Lung (tissue), 12 donors: ENCODE results near the gene ATPAF1. TPM values are rescaled to one million over a fixed set of nuclear protein-coding genes. Genes with fewer than 3 reads are reported as not detected.
"Not testable (repeated sequence)": the region's sequence is repeated elsewhere in the genome, so short reads cannot be mapped to it uniquely, and the experiment has no call there.

ENCODE experiments used
- ATAC-seq: fragments of 200-7000 bp; cut with Tn5 transposase; one replicate; pipeline ENCODE4 v1.9.1; 2020; ENCODE audit warnings: moderate number of reproducible peaks; ENCODE audit not compliant: insufficient read depth, low FRiP score
- DNase-seq, 3 donors: peaks; one replicate each; pipeline ENCODE4 v3.0.0-alpha.2; 2013 to 2017
- H3K27ac ChIP-seq, 2 donors: one replicate each; pipeline ENCODE4 v1.5.1; 2013; ENCODE audit warnings: mild to moderate bottlenecking in 2 of 2, moderate library complexity in 2 of 2, control low read depth in 1 of 2, inconsistent platforms in 1 of 2, low read depth in 1 of 2, low read length in 1 of 2
- H3K27me3 ChIP-seq, 3 donors: one replicate each; pipeline ENCODE4 v1.5.1; 2013; ENCODE audit warnings: low read length in 2 of 3; ENCODE audit not compliant: control insufficient read depth in 3 of 3, insufficient read depth in 3 of 3
- H3K36me3 ChIP-seq, 4 donors: one replicate each; pipeline ENCODE4 v1.5.1; 2013; ENCODE audit warnings: low read length in 4 of 4, mild to moderate bottlenecking in 1 of 4, moderate library complexity in 1 of 4; ENCODE audit not compliant: control insufficient read depth in 4 of 4, insufficient read depth in 4 of 4
- H3K4me1 ChIP-seq, 5 donors: one replicate each; pipeline ENCODE4 v1.5.1; 2013; ENCODE audit warnings: low read length in 5 of 5, mild to moderate bottlenecking in 2 of 5, moderate library complexity in 1 of 5; ENCODE audit not compliant: control insufficient read depth in 5 of 5, insufficient read depth in 5 of 5
- H3K4me3 ChIP-seq: one replicate; pipeline ENCODE4 v1.5.1; 2013; ENCODE audit warnings: mild to moderate bottlenecking, control low read depth, moderate library complexity
- H3K9ac ChIP-seq, 2 donors: one replicate each; pipeline ENCODE4 v1.5.1; 2013; ENCODE audit warnings: low read length in 2 of 2, control low read depth in 1 of 2; ENCODE audit not compliant: insufficient read depth in 1 of 2
- H3K9me3 ChIP-seq, 4 donors: one replicate each; pipeline ENCODE4 v1.5.1; 2013; ENCODE audit warnings: low read length in 3 of 4, mild to moderate bottlenecking in 1 of 4, moderate library complexity in 1 of 4; ENCODE audit not compliant: control insufficient read depth in 4 of 4, insufficient read depth in 3 of 4
- CTCF ChIP-seq: IDR thresholded peaks from 2 replicates; pipeline ENCODE4 v1.5.1; 2012; ENCODE audit warnings: mild to moderate bottlenecking; ENCODE audit errors: control extremely low read depth, extremely low read depth
- WGBS, 2 donors: extraction: QIAGEN DNeasy Blood & Tissue Kit; methylation state at CpG; one replicate each; pipeline ENCODE4 v1.1.7; 2013; 5-methylcytosine and 5-hydroxymethylcytosine counted together
- polyA plus RNA-seq, 2 donors: library from polyadenylated mRNA; stranded (reverse); fragments of 200-250 nt; gene quantifications; one replicate each; pipeline ENCODE4 v1.2.1, GENCODE V29; 2013
- total RNA-seq, 2 donors: library from RNA; depleted of rRNA in 1 of 2; stranded (reverse); fragments of >200 nt in 1 of 2; gene quantifications; one replicate each; pipeline ENCODE4 v1.2.1, GENCODE V29; 2014 to 2021
- donor health status: control.
- donor health status: control.
- donor health status: Bipolar disorder and iron deficiency.
- donor health status: healthy.
- donor health status: DM: yes; HTN: yes; CAD: no.

The ATPAF1 gene
- total and polyA plus RNA-seq, 4 donors, result 23.1 to 42.3 (median 36.6) TPM

DNA sequence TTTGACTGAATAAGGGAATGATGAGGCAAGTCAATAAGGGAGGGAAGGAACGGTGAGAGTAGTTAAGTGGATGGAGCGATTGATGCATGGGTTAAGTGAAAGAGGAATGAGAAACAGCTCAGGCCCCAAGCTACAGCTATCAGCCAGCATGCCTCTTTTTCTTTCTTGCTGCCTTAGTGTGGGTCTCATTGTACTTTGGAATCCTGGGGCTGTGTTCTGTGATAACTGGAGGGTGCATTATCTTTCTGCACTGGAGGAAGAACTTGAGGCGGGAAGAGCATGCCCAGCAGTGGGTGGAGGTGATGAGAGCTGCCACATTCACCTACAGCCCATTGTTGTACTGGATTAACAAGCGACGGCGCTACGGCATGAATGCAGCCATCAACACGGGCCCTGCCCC is 4.5 kb upstream of the ATPAF1 start:
- no peak overlapping the region for H3K9ac ChIP-seq
- no peak for ATAC-seq
- WGBS, 2 donors, result 80 to 82% methylated on average over 8 of the region's 8 CpGs

GRCh38 chr1:46671554-46671953 is 3.4 kb upstream of the ATPAF1 start, which contains the start of gene TEX38:
Gene TEX38 (plus strand): TSS chr1:46671854. CDS start chr1:46671935, 81 bp downstream.
- WGBS, 2 donors, result 93 to 97% methylated on average over 3 of the region's 3 CpGs
- H3K27ac ChIP-seq, result no peak within 1 kb of the TSS
- DNase-seq (no peak), ATAC-seq (no peak)
- H3K4me3 ChIP-seq, result no peak within 1 kb of the TSS
- H3K9ac ChIP-seq, result no peak within 1 kb of the TSS
- TF ChIP-seq CTCF, result no peak
- H3K9me3 ChIP-seq, result no peaks in the 10 kb centered on the region
- H3K4me1 ChIP-seq, result peaks cover 3 to 12% (median 8%) of the 10 kb centered on the region in 5 donors
- H3K27me3 ChIP-seq, result no peaks in the 10 kb centered on the region
- H3K36me3 ChIP-seq, result peaks cover 2 to 11% (median 5%) of the 10 kb centered on the region in 4 donors

More for the DNA sequence above, 4.5 kb upstream of the ATPAF1 start:
- H3K27me3 ChIP-seq, result no peaks in the 10 kb centered on the region
- H3K27ac ChIP-seq, result no peak overlapping the region
- H3K4me3 ChIP-seq, result no peak overlapping the region
- TF ChIP-seq CTCF, result no peak
- H3K4me1 ChIP-seq, result peaks cover 0 to under 1% (median 0%) of the 10 kb centered on the region in 5 donors
- no peak for DNase-seq
- H3K36me3 ChIP-seq, result peaks cover 3 to 13% (median 10%) of the 10 kb centered on the region in 4 donors
- no peaks in the 10 kb centered on the region for H3K9me3 ChIP-seq

DNA sequence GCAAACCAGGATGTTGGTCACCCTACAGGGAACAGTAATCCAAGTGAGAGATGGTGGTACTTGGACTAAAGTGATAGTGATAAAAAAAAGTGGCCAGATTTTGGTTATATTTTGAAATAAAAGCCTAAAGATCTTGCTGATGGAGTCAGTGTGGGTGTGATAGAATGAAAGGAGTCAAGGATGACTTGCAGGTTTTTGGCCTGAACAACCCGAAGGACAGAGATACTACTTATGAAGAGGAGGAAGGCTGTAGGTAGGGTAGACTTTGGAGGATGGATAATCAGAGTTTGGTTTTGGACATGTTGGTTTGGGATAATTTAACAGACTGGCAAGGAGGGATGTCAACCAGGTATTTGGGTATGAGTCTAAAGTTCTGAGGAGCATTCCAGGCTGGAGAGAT is 2.0 kb upstream of the ATPAF1 start:
- Histone ChIP-seq H3K27ac (no peak overlapping the region), H3K36me3 (peaks cover 0 to 7% (median 6%) of the 10 kb centered on the region in 4 donors), H3K27me3 (no peaks in the 10 kb centered on the region), H3K4me3 (no peak overlapping the region), H3K9me3 (no peaks in the 10 kb centered on the region), H3K9ac (no peak overlapping the region), H3K4me1 (peaks cover 5 to 18% (median 10%) of the 10 kb centered on the region in 5 donors)
- no peak for ATAC-seq
- 90% methylated on average over 1 of the region's 1 CpG for whole genome bisulfite sequencing, 2 donors
- no peak for DNase-seq
- TF ChIP-seq CTCF, result no peak

GRCh38 chr1:46665983-46666382 is 2.2 kb downstream of the ATPAF1 start:
- peaks cover 2 to 14% (median 8%) of the 10 kb centered on the region in 4 donors for H3K36me3 ChIP-seq
- TF ChIP-seq CTCF, result no peak
- WGBS, 2 donors, result 68 to 87% methylated on average over 2 of the region's 2 CpGs
- ATAC-seq (no peak), DNase-seq (no peak)
- H3K9ac ChIP-seq, result no peak overlapping the region
- H3K27ac ChIP-seq, result peak overlapping the region in 1 of 2 donors; percentile 27
- no peaks in the 10 kb centered on the region for H3K9me3 ChIP-seq
- H3K4me3 ChIP-seq, result no peak overlapping the region
- no peaks in the 10 kb centered on the region for H3K27me3 ChIP-seq
- H3K4me1 ChIP-seq, result peaks cover 5 to 18% (median 10%) of the 10 kb centered on the region in 5 donors

- not testable (repeated sequence) for H3K27ac ChIP-seq, H3K9me3 ChIP-seq, H3K4me3 ChIP-seq, H3K27me3 ChIP-seq, ATAC-seq, DNase-seq, H3K9ac ChIP-seq
- H3K4me1 ChIP-seq, result peaks cover 5 to 18% (median 10%) of the 10 kb centered on the region in 5 donors
- H3K36me3 ChIP-seq, result peaks cover 5 to 21% (median 12%) of the 10 kb centered on the region in 4 donors
- WGBS, 2 donors, result 87 to 92% methylated on average over 4 to 5 of the region's 5 CpGs
Measured at GRCh38 chr1:46662919-46663318, 5.2 kb downstream of the ATPAF1 start.
